Keratinocyte (primary cell): ENCODE measurements around the gene RNPEP. TPM values are rescaled to one million over a fixed set of nuclear protein-coding genes. Genes with fewer than 3 reads are reported as not detected.

Experiments used
- DNase-seq: peaks from one replicate; pipeline ENCODE4 v3.0.0-alpha.2; 2011; ENCODE audit warnings: low read depth, missing footprints, low spot score
- FAIRE-seq: peaks from 2 replicates; lab custom pipeline; 2011; peaks lifted over from hg19 to GRCh38; lab: Jason Lieb, UNC
- H2AFZ ChIP-seq: 2 replicates; pipeline ENCODE4 v1.6.0; 2012; ENCODE audit warnings: low read length, control low read depth, inconsistent platforms; ENCODE audit not compliant: control insufficient read depth
- H3K27ac ChIP-seq: 2 replicates; pipeline ENCODE4 v1.5.1; 2011; ENCODE audit warnings: low read length; ENCODE audit not compliant: control insufficient read depth, insufficient read depth
- H3K27me3 ChIP-seq: 3 replicates; pipeline ENCODE4 v1.6.0; 2011; ENCODE audit warnings: low read length; ENCODE audit not compliant: control insufficient read depth, insufficient read depth; ENCODE audit errors: extremely low read depth
- H3K36me3 ChIP-seq, 2 experiments: 2 replicates in 1 of 2; 3 replicates in 1 of 2; pipeline ENCODE4 v1.5.1; 2011; ENCODE audit warnings: low read length in 2 of 2, mild to moderate bottlenecking in 1 of 2; ENCODE audit not compliant: control insufficient read depth in 2 of 2, insufficient read depth in 2 of 2; ENCODE audit errors: extremely low read depth in 1 of 2
- H3K4me1 ChIP-seq: 3 replicates; pipeline ENCODE4 v1.5.1; 2011; ENCODE audit warnings: low read length; ENCODE audit not compliant: control insufficient read depth, insufficient read depth; ENCODE audit errors: extremely low read depth
- H3K4me2 ChIP-seq: 3 replicates; pipeline ENCODE4 v1.6.0; 2011; ENCODE audit warnings: low read depth, low read length; ENCODE audit not compliant: control insufficient read depth, insufficient read depth; ENCODE audit errors: extremely low read depth
- H3K4me3 ChIP-seq, 3 experiments: fragments of 200-600 bp in 1 of 3; sonication (generic) in 1 of 3; 2 replicates in 2 of 3; 3 replicates in 1 of 3; pipeline ENCODE4 v1.5.1; 2011 to 2016; ENCODE audit warnings: low read length in 3 of 3, mild to moderate bottlenecking in 3 of 3, control low read depth in 2 of 3, inconsistent platforms in 1 of 3, low read depth in 1 of 3, mixed read lengths in 1 of 3, mixed run types in 1 of 3, moderate library complexity in 1 of 3; ENCODE audit not compliant: control insufficient read depth in 2 of 3, insufficient read depth in 2 of 3; ENCODE audit errors: extremely low read depth in 1 of 3
- H3K79me2 ChIP-seq: 2 replicates; pipeline ENCODE4 v1.6.0; 2012; ENCODE audit warnings: low read length; ENCODE audit not compliant: control insufficient read depth, insufficient read depth
- H3K9ac ChIP-seq: 3 replicates; pipeline ENCODE4 v1.6.0; 2011; ENCODE audit warnings: low read length; ENCODE audit not compliant: control insufficient read depth, insufficient read depth; ENCODE audit errors: extremely low read depth
- H3K9me1 ChIP-seq: 3 replicates; pipeline ENCODE4 v1.6.0; 2011; ENCODE audit warnings: low read length; ENCODE audit not compliant: control insufficient read depth, insufficient read depth; ENCODE audit errors: extremely low read depth
- H3K9me3 ChIP-seq: 2 replicates; pipeline ENCODE4 v1.5.1; 2012; ENCODE audit warnings: low read depth, low read length; ENCODE audit not compliant: control insufficient read depth
- H4K20me1 ChIP-seq: 3 replicates; pipeline ENCODE4 v1.6.0; 2011; ENCODE audit warnings: low read length; ENCODE audit not compliant: control insufficient read depth, insufficient read depth; ENCODE audit errors: extremely low read depth
- EZH2 ChIP-seq: IDR thresholded peaks from one replicate; pipeline ENCODE4 v1.6.1; 2012; ENCODE audit warnings: inconsistent platforms, mild to moderate bottlenecking, low read length, moderate library complexity
- dilution Hi-C: fragments of 300-500 bp; cut with MboI; formaldehyde crosslinking; loops from one replicate; pipeline ENCODE4 v1.7.0; 2020; ENCODE audit warnings: low sequenced_read_pairs; ENCODE audit not compliant: extremely low pct_ligation_motif_present
- polyA plus RNA-seq, 5 experiments: library from polyadenylated mRNA; depleted of rRNA in 3 of 5; stranded (reverse) in 3 of 5; stranded (forward) in 1 of 5; unstranded in 1 of 5; fragments of >200 nt; gene quantifications; 1 replicate in 1 of 5; 2 replicates in 3 of 5; 3 replicates in 1 of 5; pipeline versions ENCODE4 v1.2.1 to v1.2.3, GENCODE V29; 2011 to 2012; ENCODE audit warnings: missing spikeins in 2 of 5, low read depth in 1 of 5, low replicate concordance in 1 of 5
- TF ChIP-seq, protein P1 (sequence below), 3 experiments: IDR thresholded peaks in 1 of 3; conservative IDR thresholded peaks in 1 of 3; optimal IDR thresholded peaks in 1 of 3; 2 replicates in 2 of 3; 3 replicates in 1 of 3; pipeline versions ENCODE3 to v1.5.1; 2011; ENCODE audit warnings: low read length in 3 of 3, mild to moderate bottlenecking in 3 of 3, moderate library complexity in 2 of 3, control low read depth in 1 of 3, inconsistent platforms in 1 of 3; ENCODE audit not compliant: insufficient read depth in 2 of 3; ENCODE audit errors: extremely low read depth in 1 of 3

The RNPEP gene
- polyA plus RNA-seq, 1 donor (not counting 4 experiments of a cell fraction or from before 2014, with no cell fraction given) = 63.0 TPM

DNA sequence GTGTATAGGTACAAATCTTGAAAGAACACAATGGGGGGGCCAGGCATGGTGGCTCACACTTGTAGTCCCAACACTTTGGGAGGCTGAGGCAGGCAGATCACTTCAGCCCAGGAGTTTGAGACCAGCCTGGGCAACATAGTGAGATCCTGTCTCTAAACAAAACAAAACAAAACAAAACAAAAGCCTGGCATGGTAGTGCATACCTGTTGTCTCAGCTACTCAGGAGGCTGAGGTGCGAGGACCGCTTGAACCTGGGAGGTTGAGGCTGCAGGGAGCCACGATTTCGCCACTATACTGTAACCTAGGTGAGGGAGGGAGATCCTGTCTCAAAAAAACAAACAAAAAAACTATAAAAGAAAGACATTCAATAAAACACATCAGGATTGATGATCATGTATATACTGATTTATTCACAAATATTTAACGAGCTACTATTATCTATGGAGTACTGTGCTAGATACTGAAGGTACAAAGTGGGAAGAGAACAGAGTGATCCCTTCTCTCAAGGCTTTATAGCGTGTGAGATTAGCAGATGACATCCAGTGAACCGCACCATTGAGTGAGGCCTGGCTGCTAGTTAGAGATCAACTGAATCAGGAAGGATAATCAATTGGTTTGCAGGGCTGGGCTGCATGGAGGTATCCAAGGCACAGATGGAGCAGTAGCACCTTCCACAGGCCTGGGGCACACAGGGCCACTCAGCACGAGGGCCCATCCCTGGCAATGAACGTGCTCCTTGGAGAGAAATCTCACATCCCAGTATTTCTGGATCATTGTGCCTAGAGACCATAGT is 54.3 kb downstream of the RNPEP start:
- Histone ChIP-seq H3K27ac (no peak overlapping the region), H3K4me2 (no peak overlapping the region), H4K20me1 (no peaks in the 10 kb centered on the region), H3K27me3 (no peaks in the 10 kb centered on the region), H3K9ac (no peak overlapping the region), H3K9me3 (no peaks in the 10 kb centered on the region), H3K9me1 (no peaks in the 10 kb centered on the region), H3K4me3 (no peak overlapping the region), H2AFZ (no peak overlapping the region), H3K36me3 (no peaks in the 10 kb centered on the region), H3K4me1 (peaks cover 14% of the 10 kb centered on the region), H3K79me2 (no peaks in the 10 kb centered on the region)
- no peak for TF ChIP-seq EZH2
- TF ChIP-seq, protein P1, sequence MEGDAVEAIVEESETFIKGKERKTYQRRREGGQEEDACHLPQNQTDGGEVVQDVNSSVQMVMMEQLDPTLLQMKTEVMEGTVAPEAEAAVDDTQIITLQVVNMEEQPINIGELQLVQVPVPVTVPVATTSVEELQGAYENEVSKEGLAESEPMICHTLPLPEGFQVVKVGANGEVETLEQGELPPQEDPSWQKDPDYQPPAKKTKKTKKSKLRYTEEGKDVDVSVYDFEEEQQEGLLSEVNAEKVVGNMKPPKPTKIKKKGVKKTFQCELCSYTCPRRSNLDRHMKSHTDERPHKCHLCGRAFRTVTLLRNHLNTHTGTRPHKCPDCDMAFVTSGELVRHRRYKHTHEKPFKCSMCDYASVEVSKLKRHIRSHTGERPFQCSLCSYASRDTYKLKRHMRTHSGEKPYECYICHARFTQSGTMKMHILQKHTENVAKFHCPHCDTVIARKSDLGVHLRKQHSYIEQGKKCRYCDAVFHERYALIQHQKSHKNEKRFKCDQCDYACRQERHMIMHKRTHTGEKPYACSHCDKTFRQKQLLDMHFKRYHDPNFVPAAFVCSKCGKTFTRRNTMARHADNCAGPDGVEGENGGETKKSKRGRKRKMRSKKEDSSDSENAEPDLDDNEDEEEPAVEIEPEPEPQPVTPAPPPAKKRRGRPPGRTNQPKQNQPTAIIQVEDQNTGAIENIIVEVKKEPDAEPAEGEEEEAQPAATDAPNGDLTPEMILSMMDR (optimal IDR thresholded peaks at IDR 0.05 in 1 of 3, IDR thresholded peaks at IDR 0.05 in 1 of 3, conservative IDR thresholded peaks at IDR 0.05 in 1 of 3; ENCODE audit: extremely low read depth in 1 of 3, insufficient read depth in 2 of 3, low read length in 3 of 3) = no peak
- FAIRE-seq (no peak), DNase-seq (no peak)
- dilution Hi-C loops = no loop called here

DNA sequence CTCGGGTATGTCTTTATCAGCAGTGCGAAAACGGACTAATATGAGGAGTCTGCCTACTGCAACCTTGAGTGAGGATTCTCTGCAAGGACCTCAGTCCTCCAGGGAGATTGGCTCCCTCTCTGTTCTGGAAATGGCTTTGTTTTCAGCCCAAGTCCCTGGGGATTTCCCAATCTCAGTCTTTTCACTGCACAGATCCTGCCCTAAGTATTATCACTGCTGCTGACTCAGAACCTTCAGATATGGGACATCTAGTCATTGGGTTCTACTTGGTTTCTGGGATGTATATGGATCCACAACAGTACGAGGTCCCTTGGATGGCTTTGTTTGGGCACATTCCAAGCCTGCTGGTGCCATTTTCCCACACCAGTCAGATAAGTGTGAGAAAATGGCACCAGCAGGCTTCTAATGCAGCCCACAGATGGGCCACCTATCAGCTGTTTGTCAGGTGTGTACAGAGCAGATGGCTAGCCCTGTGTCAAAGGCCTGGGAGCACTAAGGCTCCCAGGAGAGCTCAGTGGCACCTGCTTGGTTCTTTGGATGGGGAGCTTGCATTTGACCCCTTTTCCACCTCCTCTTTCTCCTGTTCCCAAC is 55.4 kb downstream of the RNPEP start:
- no peaks in the 10 kb centered on the region for H3K79me2 ChIP-seq
- H4K20me1 ChIP-seq = no peaks in the 10 kb centered on the region
- no peaks in the 10 kb centered on the region for H3K9me3 ChIP-seq
- DNase-seq (no peak), FAIRE-seq (no peak)
- TF ChIP-seq EZH2 = no peak
- TF ChIP-seq, protein P1 (optimal IDR thresholded peaks at IDR 0.05 in 1 of 3, IDR thresholded peaks at IDR 0.05 in 1 of 3, conservative IDR thresholded peaks at IDR 0.05 in 1 of 3; ENCODE audit: extremely low read depth in 1 of 3, insufficient read depth in 2 of 3, low read length in 3 of 3) = no peak
- no peak overlapping the region for H3K4me2 ChIP-seq
- no peak overlapping the region for H3K9ac ChIP-seq
- H3K27ac ChIP-seq = no peak overlapping the region
- no peaks in the 10 kb centered on the region for H3K9me1 ChIP-seq
- peaks cover 14% of the 10 kb centered on the region for H3K4me1 ChIP-seq
- dilution Hi-C loops = no loop called here
- H3K27me3 ChIP-seq = no peaks in the 10 kb centered on the region
- no peak overlapping the region for H3K4me3 ChIP-seq
- H3K36me3 ChIP-seq = no peaks in the 10 kb centered on the region
- no peak overlapping the region for H2AFZ ChIP-seq
